Measurements from ENCODE around the gene TMCO4.

The TMCO4 gene

DNA sequence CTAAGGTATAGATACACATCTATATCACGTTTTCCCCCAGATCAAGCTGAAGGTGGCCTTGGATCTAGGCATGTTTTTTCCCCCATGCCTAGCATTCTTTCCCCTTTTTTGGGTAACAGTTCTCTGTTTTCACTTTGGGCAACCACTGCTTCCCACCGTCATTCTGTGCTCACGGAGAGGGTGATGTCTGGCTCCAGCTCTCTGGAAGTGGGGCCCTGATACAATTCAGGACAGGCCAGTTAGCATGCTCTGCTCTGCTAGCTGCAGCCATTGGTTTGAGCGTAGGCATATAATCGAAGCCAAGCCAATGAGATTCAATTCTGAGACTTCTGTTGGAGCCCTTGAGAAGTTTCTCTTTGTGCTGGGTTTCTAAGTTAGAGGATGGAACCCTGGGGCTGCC, 17.4 kb upstream of the TMCO4 start:
- TF ChIP-seq, protein P1, sequence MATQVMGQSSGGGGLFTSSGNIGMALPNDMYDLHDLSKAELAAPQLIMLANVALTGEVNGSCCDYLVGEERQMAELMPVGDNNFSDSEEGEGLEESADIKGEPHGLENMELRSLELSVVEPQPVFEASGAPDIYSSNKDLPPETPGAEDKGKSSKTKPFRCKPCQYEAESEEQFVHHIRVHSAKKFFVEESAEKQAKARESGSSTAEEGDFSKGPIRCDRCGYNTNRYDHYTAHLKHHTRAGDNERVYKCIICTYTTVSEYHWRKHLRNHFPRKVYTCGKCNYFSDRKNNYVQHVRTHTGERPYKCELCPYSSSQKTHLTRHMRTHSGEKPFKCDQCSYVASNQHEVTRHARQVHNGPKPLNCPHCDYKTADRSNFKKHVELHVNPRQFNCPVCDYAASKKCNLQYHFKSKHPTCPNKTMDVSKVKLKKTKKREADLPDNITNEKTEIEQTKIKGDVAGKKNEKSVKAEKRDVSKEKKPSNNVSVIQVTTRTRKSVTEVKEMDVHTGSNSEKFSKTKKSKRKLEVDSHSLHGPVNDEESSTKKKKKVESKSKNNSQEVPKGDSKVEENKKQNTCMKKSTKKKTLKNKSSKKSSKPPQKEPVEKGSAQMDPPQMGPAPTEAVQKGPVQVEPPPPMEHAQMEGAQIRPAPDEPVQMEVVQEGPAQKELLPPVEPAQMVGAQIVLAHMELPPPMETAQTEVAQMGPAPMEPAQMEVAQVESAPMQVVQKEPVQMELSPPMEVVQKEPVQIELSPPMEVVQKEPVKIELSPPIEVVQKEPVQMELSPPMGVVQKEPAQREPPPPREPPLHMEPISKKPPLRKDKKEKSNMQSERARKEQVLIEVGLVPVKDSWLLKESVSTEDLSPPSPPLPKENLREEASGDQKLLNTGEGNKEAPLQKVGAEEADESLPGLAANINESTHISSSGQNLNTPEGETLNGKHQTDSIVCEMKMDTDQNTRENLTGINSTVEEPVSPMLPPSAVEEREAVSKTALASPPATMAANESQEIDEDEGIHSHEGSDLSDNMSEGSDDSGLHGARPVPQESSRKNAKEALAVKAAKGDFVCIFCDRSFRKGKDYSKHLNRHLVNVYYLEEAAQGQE (IDR thresholded peaks at IDR 0.05; ENCODE audit: insufficient read depth in 1 of 2, low read depth in 2 of 2, low read length in 2 of 2): no peak
- TF ChIP-seq FOXP2 (optimal IDR thresholded peaks at IDR 0.05; ENCODE audit: borderline replicate concordance, extremely low read depth, extremely low read length, insufficient read depth): no peak
- TF ChIP-seq TAF1 (IDR thresholded peaks at IDR 0.05; ENCODE audit: borderline replicate concordance, insufficient read depth, low read length): no peak
- no peak for TF ChIP-seq SIN3A (IDR thresholded peaks at IDR 0.05; ENCODE audit: borderline replicate concordance, insufficient read depth, low read length)
- no peak for TF ChIP-seq POLR2AphosphoS5 (IDR thresholded peaks at IDR 0.05; ENCODE audit: low read depth, low read length)

DNA sequence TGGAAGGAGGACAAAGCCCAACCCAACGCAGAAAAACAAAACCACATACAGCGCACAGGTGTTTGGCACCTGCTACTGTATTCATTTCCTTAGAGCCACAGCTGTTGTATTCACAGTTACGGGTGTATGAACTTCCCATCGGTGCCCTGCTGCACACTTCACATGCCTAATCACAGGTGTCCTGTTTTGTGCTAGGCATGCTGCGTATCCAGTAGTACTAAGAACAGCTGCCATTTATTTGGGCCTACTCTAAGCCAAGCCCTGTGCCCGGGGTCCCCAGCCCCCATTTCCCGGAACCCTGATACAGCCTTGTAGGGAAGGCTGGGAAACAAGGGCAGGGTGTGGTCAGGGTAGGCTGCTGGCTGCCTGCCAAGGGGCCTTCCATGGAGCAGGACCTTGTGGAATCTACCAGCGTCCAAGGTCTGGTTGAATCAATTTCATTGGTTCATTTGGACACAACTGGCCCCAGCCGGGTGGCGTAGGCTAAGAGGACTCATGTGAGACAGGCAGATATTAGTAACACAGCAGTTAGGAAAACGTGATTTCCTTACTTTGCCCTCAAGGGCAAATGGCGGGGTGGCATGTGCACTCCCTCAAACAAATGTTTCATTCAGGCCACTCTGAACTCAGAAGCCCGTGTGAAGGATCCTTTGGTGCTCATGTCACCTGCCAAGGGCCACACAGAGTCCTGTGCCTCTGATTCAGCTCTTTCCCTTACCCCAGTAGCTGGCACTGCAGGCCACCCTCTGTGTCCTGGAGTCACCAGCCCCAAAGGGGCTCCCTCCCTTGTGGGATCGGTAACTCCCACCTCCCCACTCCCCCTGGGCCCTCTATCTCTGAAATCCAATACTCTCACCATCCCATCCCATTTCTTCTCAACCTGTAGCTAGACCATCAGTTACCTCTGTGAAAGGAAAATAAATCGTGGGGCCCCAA, 16.4 kb upstream of the TMCO4 start:
- TF ChIP-seq, protein P1 (IDR thresholded peaks at IDR 0.05; ENCODE audit: insufficient read depth in 1 of 2, low read depth in 2 of 2, low read length in 2 of 2): no peak
- TF ChIP-seq TAF1 (IDR thresholded peaks at IDR 0.05; ENCODE audit: borderline replicate concordance, insufficient read depth, low read length) (no peak), SIN3A (IDR thresholded peaks at IDR 0.05; ENCODE audit: borderline replicate concordance, insufficient read depth, low read length) (no peak), FOXP2 (optimal IDR thresholded peaks at IDR 0.05; ENCODE audit: borderline replicate concordance, extremely low read depth, extremely low read length, insufficient read depth) (no peak), POLR2AphosphoS5 (IDR thresholded peaks at IDR 0.05; ENCODE audit: low read depth, low read length) (no peak)

DNA sequence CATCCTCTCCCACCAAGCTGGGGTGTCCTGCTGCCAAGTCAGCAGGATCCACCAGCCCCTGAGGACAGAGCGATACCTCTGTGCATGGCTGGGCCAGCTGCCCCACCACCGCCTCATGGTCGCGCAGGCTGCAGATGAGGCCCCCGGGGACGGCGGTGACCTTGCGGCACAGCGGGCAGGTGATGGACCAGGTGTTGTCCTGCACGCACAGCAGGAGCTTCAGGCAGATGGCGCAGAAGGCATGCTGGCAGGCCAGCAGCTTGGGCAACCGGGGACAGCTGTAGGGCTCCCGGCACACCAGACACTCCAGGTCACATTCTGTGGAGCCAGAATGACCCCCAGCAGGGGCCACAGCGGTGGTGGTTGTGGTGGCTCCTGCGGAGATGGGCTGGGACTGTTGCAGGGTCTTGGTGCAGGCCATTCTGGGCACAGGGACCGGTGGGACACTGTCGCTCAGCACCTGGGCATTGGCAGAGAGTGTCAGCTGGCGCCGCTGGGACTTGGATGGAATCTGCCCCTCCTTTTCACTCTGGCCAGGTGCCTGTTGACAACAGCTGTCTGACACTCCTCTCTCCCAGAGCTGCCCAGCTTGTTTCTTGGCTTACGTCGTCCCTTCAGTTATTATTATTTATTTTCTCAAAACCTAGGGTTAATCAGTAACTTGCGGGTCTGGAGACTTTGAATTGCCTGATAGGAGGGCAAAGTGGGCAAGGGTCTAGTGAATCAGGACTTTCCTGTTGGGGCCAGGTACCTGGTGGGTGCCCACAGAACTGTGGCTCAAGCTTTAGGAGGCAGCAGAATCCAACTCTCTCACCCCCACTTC, 15.2 kb upstream of the TMCO4 start, which contains the start of gene RNF186:
Gene RNF186, minus strand, starts transcription at position 603 of the 823 bp plus-strand sequence. Its CDS starts 182 bp downstream, at position 421.
- TF ChIP-seq FOXP2 (optimal IDR thresholded peaks at IDR 0.05; ENCODE audit: borderline replicate concordance, extremely low read depth, extremely low read length, insufficient read depth) (no peak), TAF1 (IDR thresholded peaks at IDR 0.05; ENCODE audit: borderline replicate concordance, insufficient read depth, low read length) (no peak), SIN3A (IDR thresholded peaks at IDR 0.05; ENCODE audit: borderline replicate concordance, insufficient read depth, low read length) (no peak), POLR2AphosphoS5 (IDR thresholded peaks at IDR 0.05; ENCODE audit: low read depth, low read length) (no peak)
- TF ChIP-seq, protein P1 (IDR thresholded peaks at IDR 0.05; ENCODE audit: insufficient read depth in 1 of 2, low read depth in 2 of 2, low read length in 2 of 2): no peak

DNA sequence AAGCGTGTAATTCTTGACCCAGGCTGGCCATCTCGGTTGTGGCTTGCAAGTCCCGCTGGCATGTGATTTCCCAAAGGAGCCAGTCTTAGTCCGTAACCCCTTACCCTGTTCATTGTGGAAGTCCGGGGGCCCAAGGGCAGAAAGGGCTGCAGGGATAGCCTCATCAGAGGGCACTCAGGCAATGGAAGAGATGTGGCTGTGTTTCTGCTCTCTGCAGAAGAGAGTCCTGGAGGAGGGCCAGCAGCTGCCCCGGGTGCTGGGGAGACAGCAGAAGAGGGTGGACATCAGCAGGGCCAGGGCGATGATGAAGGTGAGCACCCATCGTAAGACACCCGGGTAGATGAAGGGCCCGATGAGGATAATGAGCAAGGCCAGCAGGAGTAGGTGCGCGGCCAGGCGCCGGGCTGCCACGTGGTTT, 14.5 kb upstream of the TMCO4 start:
- TF ChIP-seq FOXP2 (optimal IDR thresholded peaks at IDR 0.05; ENCODE audit: borderline replicate concordance, extremely low read depth, extremely low read length, insufficient read depth) (no peak), POLR2AphosphoS5 (IDR thresholded peaks at IDR 0.05; ENCODE audit: low read depth, low read length) (no peak), SIN3A (IDR thresholded peaks at IDR 0.05; ENCODE audit: borderline replicate concordance, insufficient read depth, low read length) (no peak), TAF1 (IDR thresholded peaks at IDR 0.05; ENCODE audit: borderline replicate concordance, insufficient read depth, low read length) (no peak)
- TF ChIP-seq, protein P1 (IDR thresholded peaks at IDR 0.05; ENCODE audit: insufficient read depth in 1 of 2, low read depth in 2 of 2, low read length in 2 of 2): no peak

All from PFSK-1 (cell line).